ENCODE measurements around the gene MAP3K15.

Gene MAP3K15

GRCh38 chrX:19540076-19540475 is 24.8 kb upstream of the MAP3K15 start:
- TF ChIP-seq ZFX (IDR thresholded peaks at IDR 0.05; ENCODE audit: borderline replicate concordance), result no peak
- no peak for TF ChIP-seq CTCF (IDR thresholded peaks at IDR 0.05)

GRCh38 chrX:19539665-19540064 is 24.4 kb upstream of the MAP3K15 start:
- TF ChIP-seq CTCF (IDR thresholded peaks at IDR 0.05), result no peak
- no peak for TF ChIP-seq ZFX (IDR thresholded peaks at IDR 0.05; ENCODE audit: borderline replicate concordance)
- no peak overlapping the region for H3K27ac ChIP-seq

More at GRCh38 chrX:19540076-19540475, 24.8 kb upstream of the MAP3K15 start:
- H3K27ac ChIP-seq, result no peak overlapping the region

GRCh38 chrX:19535476-19535875 is 20.2 kb upstream of the MAP3K15 start:
- no peak for TF ChIP-seq ZFX (IDR thresholded peaks at IDR 0.05; ENCODE audit: borderline replicate concordance)
- TF ChIP-seq CTCF (IDR thresholded peaks at IDR 0.05), result peak; percentile 45
- H3K27ac ChIP-seq, result no peak overlapping the region

GRCh38 chrX:19532709-19533108 is 17.4 kb upstream of the MAP3K15 start:
- H3K27ac ChIP-seq, result no peak overlapping the region
- TF ChIP-seq CTCF (IDR thresholded peaks at IDR 0.05) (no peak), ZFX (IDR thresholded peaks at IDR 0.05; ENCODE audit: borderline replicate concordance) (no peak)

- TF ChIP-seq CTCF (IDR thresholded peaks at IDR 0.05), result no peak
- no peak for TF ChIP-seq ZFX (IDR thresholded peaks at IDR 0.05; ENCODE audit: borderline replicate concordance)
- no peak overlapping the region for H3K27ac ChIP-seq
Measured at GRCh38 chrX:19517965-19518364, 2.7 kb upstream of the MAP3K15 start.

- no peak overlapping the region for H3K27ac ChIP-seq
- TF ChIP-seq CTCF (IDR thresholded peaks at IDR 0.05) (0 out of 2 replicates have a peak, but pooled peaks have one; percentile 5), ZFX (IDR thresholded peaks at IDR 0.05; ENCODE audit: borderline replicate concordance) (no peak)
Measured at GRCh38 chrX:19515615-19516105, 352 bp upstream of the MAP3K15 start.

- no peak for TF ChIP-seq CTCF (IDR thresholded peaks at IDR 0.05)
- TF ChIP-seq ZFX (IDR thresholded peaks at IDR 0.05; ENCODE audit: borderline replicate concordance), result no peak
- H3K27ac ChIP-seq, result no peak overlapping the region
Measured at GRCh38 chrX:19513383-19513782, 1.9 kb downstream of the MAP3K15 start.
